Measurements from ENCODE around the gene RRAS. TPM values are rescaled to one million over a fixed set of nuclear protein-coding genes. Genes with fewer than 3 reads are reported as not detected.

The RRAS gene
- polyA plus RNA-seq, 4 donors: 23.7 to 32.2 (median 25.8) TPM

DNA sequence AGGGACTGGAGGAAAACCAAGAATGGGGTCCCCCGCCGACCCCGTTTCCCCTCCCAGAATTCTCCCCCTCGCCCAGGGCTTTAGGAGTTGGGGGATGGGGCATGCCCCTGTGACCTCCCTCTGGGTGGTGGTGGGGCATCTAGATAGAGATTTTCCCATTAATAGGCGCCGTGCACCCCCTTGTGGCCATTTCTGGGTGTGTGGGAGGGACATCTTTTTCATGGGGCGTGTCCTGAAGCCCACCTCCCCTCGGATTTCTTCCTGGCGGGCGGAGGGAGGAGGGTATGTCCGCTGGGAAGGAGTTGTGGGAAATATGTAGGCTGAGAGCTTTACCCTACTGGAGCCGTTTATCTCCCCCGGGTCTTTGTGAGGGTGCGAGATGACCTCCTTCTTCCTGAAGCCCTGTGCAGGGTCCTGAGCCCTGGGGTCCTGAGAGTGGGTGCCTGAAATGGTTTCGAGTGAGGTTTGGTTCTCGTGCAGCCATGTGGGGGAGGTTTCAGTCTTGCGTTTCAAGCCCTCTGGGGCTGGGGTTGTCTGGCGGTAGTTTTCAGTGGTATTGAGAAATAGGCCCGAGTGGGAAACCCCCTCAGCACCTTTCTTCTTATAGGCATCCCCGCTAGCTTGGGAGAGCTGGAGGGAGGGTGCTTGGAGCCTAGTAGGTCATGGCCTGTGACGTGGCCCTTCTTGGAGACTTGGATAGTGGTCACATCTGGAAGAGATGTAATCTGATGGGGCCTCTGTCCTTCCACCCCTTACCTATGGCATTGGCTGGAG, 38.1 kb upstream of the RRAS start:
- peak in 3 of 4 donors; percentile 77 to 80 (median 80) for DNase-seq (ENCODE audit: low read depth in 4 of 4, low spot score in 3 of 4)

DNA sequence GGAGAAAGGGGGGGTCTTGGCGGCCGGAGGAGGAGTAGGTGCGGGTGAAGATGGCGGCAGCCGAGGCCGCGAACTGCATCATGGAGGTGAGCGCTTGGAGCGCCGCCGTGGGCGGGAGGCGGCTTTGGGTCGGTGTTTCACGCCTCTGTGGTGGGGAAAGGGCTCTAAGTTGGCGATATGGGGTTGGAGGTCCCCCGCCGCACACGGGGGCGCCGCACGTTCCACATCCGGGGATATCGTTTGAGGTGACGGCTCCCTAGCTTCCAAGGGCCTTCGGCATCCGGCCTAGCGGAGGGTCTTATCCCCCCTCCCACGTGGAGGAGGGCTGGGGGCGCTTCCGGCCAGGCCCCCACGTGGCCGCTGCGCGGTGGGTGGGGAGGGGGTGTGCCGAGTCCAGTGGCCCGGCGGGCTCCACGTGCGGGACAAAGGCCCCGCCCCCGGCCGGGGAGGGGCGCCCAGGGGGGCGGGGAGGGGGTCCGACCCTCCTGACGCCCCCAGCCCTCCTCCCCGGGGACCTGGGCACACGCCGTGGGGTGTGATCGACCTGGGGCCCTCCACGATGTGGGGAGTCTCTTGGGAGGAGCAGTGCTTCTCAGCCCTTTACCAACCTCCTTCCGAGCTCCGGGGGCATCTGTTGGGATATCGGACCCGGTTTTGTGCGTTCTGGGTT, 37.4 kb upstream of the RRAS start, which contains the start of gene PRMT1:
Gene PRMT1 (plus strand): TSS at position 41 of the 670 bp plus-strand sequence. CDS start 10 bp downstream, at position 51.
- no peak for DNase-seq (ENCODE audit: low read depth in 4 of 4, low spot score in 3 of 4)

DNA sequence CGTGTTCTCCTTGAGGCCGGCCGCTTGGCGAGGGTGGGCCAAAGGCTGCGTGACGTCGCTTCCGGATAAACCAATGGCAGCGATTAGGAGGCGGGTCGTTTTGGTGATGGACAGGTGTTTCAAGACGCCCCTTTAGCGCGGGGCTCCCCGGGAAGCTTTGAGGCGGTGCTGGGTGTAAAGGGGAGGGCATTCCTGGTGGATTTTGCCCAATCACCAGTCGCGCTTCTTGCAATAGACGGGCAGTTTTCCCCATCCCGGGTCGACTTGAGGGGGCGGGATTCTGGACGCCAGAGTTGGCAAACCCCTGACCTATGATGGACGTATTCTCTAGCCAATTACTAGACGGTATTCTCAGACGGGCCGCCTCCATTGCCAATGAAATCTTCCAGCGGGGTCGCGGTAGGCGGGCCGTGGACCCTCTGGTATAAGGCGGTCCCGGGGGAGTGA, 36.9 kb upstream of the RRAS start:
- DNase-seq (ENCODE audit: low read depth in 4 of 4, low spot score in 3 of 4): peak; percentile 100

DNA sequence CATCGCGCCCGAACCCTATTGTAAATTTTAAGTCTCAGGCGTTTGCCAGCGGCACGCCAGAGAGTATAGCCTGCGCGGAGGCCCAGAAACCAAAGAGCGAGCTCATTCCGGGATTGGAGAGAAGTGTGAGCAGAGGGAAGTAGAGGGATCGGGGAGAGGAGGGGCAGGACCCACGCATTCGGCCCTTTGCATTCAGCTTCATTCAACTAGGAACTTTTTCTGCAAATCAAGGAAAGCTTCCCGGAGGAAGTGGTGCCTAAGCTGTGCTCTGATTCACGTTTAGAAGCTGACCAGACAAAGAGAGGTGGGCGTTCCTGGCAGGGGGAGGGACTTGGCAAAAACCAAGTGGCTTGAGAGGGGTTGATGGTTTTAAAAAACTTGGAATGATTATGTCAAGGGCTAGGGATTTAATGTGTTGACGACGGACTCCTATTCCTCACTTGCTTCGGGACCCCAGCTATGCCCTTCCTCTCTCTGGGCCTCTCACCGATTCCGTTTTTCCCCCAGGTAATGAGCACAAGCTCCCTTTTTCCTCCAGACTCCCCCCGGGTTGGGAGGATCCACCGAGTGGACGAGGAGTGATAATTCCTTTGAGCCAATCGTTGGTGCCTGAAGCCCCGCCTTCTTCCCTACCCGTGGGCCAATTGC, 36.3 kb upstream of the RRAS start:
- peak in 1 of 4 donors; percentile 84 for DNase-seq (ENCODE audit: low read depth in 4 of 4, low spot score in 3 of 4)

DNA sequence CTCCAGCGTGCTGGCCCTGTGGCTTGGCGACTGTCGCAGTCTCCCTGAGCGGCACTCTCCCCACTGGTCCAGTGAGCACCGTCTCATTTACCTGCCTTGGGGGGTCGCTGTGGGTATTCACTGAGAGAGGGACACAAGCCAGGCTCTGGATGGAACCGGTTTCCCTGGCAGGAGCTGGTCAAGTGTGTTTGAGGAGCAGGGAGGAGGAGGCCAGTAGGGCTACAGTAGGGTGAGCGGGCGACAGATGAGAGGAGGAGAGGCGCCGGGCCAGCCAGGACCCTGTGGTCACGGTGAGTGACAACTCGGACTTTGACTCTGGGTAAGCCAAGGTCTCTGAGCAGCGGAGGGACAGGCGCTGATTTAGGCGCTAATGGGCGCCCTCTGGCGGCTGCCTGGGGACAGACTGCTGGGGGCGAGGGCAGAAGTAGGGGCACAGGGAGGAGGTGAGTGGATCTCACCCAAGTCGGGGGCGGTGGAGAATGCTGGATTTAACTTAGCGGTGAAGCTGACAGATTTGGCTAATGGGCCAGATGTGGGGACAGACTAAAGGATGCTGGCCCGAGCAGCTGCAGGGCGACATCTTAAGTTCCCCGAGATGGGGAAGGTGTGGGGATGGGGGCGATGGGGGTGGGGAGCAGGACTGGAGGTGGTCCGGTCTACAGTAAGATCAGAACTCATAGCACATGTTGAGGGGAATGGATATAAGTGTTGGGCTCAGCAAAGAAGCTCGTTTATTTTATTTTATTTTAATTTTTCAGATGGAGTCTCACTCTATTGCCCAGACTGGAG, 32.4 kb upstream of the RRAS start:
- peak in 1 of 4 donors; percentile 70 for DNase-seq (ENCODE audit: low read depth in 4 of 4, low spot score in 3 of 4)

DNA sequence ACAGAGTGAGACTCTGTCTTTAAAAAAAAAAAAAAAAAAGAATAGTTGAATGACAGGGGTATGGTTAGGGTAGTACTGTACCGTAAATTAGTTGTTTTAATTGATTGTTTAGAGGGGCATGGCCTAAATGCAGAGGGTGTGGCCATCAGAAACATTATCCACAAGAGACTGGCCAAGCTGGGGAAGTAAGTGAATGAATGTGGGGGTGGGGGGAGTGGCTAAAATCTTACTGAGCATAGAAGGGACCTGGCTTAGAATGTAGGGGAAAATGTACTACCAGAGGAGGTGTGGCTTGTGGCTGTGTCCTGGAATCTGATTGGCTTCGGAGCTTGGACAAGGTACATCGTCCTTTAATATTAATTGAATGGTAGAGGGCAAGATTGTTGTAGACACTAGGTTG, 29.6 kb upstream of the RRAS start:
- DNase-seq (ENCODE audit: low read depth in 4 of 4, low spot score in 3 of 4): no peak

DNA sequence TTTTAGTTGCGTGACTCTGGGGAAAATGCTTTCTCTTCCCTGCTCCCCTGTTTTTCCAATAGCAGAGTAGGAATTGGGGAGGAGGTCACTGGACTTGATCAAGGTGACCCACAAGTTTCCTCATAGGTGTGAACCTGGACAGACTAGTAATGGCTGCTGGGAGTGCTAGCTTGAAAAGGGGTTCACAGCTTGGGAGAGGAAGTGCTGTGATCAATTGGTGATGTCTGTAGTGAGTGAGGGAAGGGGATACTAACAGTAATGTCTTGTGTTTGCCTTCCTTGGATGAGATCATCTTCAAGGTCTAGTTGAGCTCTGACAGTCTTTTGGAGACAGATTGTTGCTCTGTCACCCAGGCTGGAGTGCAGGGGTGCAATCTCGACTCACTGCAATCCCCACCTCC, 27.5 kb upstream of the RRAS start:
- DNase-seq (ENCODE audit: low read depth in 4 of 4, low spot score in 3 of 4): no peak

DNA sequence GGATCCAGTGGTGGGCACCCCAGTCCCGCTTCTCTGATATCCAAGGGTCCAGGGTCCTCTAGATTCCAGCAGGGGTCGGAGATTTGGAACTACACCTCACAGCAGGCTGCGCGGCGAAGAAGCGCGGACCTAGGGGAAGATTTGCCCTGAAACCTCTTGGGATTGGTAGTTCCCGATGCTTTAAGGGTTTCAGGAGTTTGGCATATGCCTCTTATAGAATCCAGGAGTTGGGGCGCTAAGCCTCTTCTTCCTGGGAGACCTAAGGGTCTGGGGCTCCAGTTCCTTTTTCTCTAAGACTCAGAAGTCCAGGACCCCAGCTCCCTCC, 26.1 kb upstream of the RRAS start:
- DNase-seq (ENCODE audit: low read depth in 4 of 4, low spot score in 3 of 4): no peak

DNA sequence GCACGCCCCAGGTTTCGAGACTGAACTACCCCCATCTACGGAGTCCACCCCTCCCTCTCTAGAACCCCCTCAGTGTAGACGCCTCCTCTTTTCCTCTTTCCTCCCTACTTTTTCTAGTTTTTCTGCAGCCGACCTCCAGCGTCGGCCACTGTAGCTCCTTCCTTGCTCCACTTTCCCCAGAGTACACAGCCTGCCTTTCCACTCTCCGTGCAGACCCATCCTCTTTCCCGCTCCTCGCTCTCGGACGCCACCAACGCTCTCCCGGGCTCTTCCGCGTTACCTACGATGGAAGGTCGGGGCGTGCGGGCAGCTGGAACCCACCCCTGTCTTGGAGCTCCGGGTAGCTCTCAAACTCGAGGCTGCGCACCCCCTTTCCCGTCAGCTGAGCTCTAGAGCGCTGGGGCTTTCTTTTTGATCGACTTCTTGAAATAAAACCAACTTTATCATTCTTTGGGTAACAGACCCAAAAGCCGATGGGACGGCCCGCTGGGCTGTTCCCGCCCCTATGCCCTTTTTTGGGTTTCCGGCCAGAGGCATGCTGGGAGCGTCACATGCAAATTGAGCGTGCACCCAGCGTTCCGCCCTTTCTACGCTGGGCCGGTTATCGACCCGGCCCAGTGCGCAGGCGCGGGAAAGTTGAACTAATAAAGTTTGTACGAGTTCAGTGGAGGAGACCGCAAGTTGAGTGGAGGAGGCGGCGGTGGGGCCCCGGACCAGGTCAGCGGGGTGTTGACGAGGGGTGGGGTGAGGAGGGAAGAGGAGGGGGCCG, 25.6 kb upstream of the RRAS start, which contains the start of the genes BCL2L12 and IRF3:
Gene BCL2L12 (plus strand): TSS at position 583 of the 769 bp plus-strand sequence. CDS start 760 bp downstream, outside the sequence.
Gene IRF3 (minus strand): TSS at position 507 of the 769 bp plus-strand sequence. CDS start 1,019 bp downstream, outside the sequence.
- DNase-seq (ENCODE audit: low read depth in 4 of 4, low spot score in 3 of 4): peak; percentile 93 to 96 (median 96)

DNA sequence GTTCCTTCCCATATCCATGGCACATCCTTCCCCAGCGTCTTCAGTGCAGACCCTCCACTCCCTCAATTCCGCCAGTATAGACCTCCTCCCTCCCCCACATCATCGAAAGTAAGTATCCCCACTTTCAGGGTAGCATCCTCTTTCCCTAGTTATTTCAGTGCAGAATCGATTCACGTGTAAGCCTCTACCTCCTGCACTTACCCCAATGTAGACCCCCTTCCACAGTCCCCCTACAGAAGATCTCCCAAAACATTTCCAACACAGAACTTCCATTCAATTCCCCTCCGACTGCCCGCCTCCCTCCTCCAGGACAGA, 25.1 kb upstream of the RRAS start:
- DNase-seq (ENCODE audit: low read depth in 4 of 4, low spot score in 3 of 4): no peak

DNA sequence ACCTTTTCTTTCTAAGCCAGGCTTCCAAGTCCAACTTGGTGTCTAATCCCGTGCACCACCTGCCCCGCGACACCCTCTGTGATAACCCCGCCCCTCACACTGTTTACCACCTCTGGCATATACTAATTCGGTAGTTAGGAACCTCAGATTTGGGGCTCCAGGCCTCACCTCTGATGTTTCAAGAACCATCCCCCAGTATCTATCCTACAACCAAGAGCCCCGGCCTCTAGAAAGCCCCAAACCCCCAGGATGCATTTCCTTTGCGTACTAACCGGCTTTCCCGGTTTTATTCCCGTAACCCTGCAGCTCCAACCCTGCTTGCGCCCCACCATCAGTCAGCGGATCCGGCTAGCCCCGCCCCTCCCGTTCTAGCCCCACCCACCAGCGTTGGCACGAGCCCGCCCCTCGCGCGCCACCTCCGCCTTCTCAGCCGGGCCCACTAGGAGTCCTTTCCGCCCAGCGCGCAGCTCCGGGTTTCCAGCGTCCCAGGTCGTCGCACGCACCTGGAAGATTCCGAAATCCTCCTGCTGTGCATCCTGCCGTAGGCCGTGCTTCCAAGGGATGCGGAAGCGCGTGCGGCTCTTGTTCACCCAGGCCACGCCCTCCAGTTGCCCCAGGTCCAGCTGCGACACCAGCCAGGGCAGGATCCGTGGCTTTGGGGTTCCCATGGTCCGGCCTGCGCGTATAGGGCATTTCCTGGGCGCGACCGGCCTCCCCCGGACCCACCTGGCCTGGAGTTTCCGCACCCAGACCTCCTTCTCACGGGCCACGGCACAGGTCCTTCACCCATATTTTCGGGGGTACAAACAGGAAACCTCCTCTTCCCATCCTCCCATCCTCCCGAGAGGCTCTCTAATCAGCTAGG, 24.5 kb upstream of the RRAS start:
- no peak for DNase-seq (ENCODE audit: low read depth in 4 of 4, low spot score in 3 of 4)

DNA sequence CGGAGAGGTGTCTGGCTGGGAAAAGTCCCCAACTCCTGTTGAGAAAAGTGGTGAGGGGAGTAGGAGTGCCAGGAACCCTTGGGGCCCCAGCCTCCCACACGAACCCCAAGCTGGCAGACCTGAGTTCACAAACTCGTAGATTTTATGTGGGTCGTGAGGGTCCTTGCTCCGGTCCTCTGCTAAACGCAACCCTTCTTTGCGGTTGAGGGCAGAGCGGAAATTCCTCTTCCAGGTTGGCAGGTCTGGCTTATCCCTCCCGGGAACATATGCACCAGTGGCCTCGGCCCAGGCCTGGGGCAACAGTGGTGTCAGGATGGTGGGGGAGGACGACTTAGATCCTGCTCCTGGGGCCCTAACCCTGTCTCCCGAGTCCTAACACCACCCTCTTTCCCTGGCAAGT, 23.3 kb upstream of the RRAS start:
- DNase-seq (ENCODE audit: low read depth in 4 of 4, low spot score in 3 of 4): no peak

DNA sequence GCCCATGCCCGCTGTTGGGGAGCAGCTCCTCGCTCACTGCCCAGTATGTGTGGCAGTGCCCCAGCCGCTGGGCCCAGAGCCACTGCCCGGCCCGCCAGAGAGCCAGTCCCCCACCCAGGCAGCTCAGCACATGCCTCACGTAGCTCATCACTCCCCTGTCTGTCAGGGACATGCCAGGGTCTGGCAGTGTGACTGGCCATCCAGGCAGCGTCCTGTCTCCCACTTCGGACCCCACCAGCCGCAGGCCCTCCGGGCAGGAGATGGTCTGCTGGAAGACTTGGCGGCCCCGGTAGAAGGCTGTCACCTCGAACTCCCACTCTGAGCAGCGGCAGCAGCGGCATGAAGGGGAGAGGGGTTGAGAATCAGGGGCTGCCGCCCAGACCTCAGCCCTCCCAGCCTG, 22.1 kb upstream of the RRAS start:
- DNase-seq (ENCODE audit: low read depth in 4 of 4, low spot score in 3 of 4): no peak

DNA sequence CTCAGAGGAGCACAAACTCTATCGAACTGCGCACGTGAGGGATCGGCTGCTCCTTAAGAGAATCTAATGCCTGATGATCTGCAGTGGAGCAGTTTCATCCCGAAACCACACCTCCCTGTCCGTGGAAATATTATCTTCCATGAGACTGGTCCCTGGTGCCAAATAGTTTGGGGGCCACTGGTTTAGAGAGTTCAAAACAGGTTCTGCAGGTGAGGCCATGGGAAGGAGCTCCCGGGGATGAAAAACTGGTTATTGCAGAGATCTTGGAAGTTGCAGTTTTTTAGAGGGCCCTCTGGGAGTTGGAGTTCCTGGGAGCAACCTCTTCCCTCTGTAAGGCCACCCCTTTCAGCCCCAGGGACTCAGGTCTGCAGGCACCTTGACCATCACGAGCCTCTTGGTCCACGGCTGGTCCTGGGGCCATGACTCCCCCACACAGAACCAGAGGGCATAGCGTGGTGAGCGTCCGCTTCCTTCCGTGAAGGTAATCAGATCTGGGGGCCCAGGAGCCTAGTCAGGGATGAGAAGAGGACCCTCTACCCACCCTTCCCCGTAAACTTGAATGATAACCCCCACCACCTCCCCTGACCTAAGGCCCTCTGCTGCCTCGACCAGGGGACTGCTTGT, 20.5 kb upstream of the RRAS start:
- DNase-seq (ENCODE audit: low read depth in 4 of 4, low spot score in 3 of 4): no peak

DNA sequence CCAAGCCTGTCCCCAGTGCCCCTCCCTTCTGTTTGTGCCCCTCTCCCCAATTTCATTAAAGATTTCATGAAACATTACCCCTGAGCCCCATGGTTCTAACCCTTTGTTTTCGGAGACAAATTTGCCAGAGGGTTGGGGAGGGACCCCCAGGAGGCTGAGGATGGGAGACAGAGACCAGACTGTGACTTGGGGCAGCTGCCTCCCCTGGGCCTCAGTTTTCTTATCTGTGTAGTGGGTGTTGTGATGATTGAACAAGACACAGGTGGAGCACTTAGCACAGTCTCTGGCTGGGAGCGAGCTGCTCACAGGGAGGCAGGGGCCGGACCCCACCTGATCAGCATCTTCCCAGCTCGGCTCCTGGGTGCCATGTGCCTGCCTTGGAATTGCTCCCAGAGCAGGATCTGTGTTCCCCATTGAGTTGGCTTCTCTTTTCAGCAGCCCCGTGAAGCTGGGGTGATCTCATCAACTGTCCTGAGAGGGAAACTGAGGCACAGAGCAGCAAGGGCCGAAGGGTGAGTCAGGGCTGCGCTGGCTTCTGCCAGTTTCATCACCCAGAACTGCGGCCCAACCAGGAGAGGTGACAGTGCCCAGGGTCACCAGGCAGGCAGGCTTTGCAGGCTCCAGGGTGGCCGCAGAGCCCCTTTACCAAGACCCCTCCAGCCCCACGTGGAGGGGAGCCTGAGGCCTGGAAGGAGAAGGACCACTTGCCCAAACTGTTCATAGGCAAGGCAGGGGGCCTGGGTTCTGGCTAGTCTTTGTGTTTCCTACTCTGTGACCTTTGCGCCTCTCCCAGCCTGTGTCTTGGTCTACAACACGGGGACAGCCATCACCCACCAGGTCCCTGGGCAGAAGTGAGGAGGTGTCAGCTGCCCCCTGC, 18.9 kb upstream of the RRAS start:
- DNase-seq (ENCODE audit: low read depth in 4 of 4, low spot score in 3 of 4): no peak

DNA sequence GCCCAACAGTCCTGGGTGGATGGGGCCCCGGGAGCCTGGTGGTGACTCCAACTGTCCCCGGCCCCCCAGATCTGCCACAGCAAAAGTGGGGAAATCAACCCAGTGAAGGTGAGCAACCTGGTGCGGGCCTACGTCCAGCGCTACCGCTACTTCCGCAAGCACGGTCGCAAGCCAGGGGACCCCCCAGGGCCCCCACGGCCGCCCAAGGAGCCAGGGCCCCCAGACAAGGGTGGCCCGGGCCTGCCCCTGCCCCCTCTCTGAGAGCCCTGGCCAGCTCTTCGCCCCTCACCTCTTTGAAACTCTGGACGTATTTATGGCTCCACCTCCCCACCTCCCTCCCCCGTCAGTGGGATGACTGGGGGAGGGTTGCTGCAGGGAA, 18.2 kb upstream of the RRAS start:
- DNase-seq (ENCODE audit: low read depth in 4 of 4, low spot score in 3 of 4): no peak

DNA sequence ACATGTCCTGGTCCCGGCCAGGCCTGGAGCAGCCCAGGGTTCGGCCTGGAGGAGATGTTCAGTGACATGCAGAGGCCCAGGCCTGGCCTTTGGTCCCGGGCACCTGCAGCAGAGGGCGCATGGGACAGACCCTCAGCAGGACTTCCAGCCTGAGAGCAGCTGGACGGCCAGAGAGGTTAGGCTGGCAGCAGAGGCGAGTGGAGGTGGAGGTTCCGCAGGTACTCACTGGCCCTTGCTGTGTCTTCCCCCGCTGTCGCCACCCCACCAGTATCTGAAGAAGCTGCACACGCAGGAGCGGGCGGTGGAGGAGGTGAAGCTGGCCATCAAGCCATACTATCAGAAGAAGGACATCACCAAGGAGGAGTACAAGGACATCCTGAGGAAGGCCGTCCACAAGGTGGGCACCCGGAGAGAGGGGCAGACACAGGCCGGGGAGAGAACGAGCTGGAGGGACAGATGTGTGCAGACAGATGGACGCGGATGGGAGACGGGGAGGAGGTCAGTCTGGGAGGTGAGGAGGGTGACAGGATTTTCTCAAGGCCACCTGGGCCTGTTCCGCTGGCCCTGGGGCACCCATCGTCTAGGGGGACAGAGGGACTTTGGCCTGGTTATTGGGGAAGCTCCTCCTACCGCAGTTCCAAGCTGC, 17.7 kb upstream of the RRAS start:
- no peak for DNase-seq (ENCODE audit: low read depth in 4 of 4, low spot score in 3 of 4)
